ENCODE results near the gene GRIA1. TPM values are rescaled to one million over a fixed set of nuclear protein-coding genes. Genes with fewer than 3 reads are reported as not detected.

The GRIA1 gene
- polyA plus RNA-seq, 4 donors = 0.03 to 0.04 TPM; not detected in 2

GRCh38 chr5:153753645-153754432, 263.4 kb downstream of the GRIA1 start:
- peaks cover 0 to 5% of the 10 kb centered on the region in 2 donors for H3K9me3 ChIP-seq (ENCODE audit: control insufficient read depth in 2 of 2, insufficient read depth in 1 of 2, low read depth in 1 of 2, low read length in 1 of 2)
- FAIRE-seq = no peak
- no peaks in the 10 kb centered on the region for H3K36me3 ChIP-seq (ENCODE audit: control insufficient read depth in 3 of 3, insufficient read depth in 2 of 3, low read depth in 1 of 3, low read length in 3 of 3)
- no peak overlapping the region for H3K27ac ChIP-seq (ENCODE audit: low read depth in 1 of 3, low read length in 2 of 3)
- DNase-seq = no peak
- H3K4me3 ChIP-seq (ENCODE audit: low read depth in 1 of 3, low read length in 3 of 3) = no peak overlapping the region
- WGBS, 3 donors = 61 to 69% (median 61%) methylated on average over 4 of the region's 4 CpGs
- no peaks in the 10 kb centered on the region for H3K27me3 ChIP-seq (ENCODE audit: control insufficient read depth in 3 of 3, insufficient read depth in 3 of 3, low read length in 3 of 3)
- no peaks in the 10 kb centered on the region for H3K4me1 ChIP-seq (ENCODE audit: control insufficient read depth in 3 of 3, insufficient read depth in 2 of 3, low read depth in 1 of 3, low read length in 2 of 3)

GRCh38 chr5:153755913-153756500, 265.5 kb downstream of the GRIA1 start:
- 57 to 68% (median 63%) methylated on average over 1 of the region's 1 CpG for WGBS, 3 donors
- Histone ChIP-seq H3K36me3 (ENCODE audit: control insufficient read depth in 3 of 3, insufficient read depth in 2 of 3, low read depth in 1 of 3, low read length in 3 of 3) (no peaks in the 10 kb centered on the region), H3K4me1 (ENCODE audit: control insufficient read depth in 3 of 3, insufficient read depth in 2 of 3, low read depth in 1 of 3, low read length in 2 of 3) (no peaks in the 10 kb centered on the region), H3K27ac (ENCODE audit: low read depth in 1 of 3, low read length in 2 of 3) (no peak overlapping the region), H3K4me3 (ENCODE audit: low read depth in 1 of 3, low read length in 3 of 3) (no peak overlapping the region), H3K27me3 (ENCODE audit: control insufficient read depth in 3 of 3, insufficient read depth in 3 of 3, low read length in 3 of 3) (no peaks in the 10 kb centered on the region), H3K9me3 (ENCODE audit: control insufficient read depth in 2 of 2, insufficient read depth in 1 of 2, low read depth in 1 of 2, low read length in 1 of 2) (peaks cover 0 to 5% of the 10 kb centered on the region in 2 donors)
- FAIRE-seq (no peak), DNase-seq (no peak)

- no peak for DNase-seq
- H3K27me3 ChIP-seq (ENCODE audit: control insufficient read depth in 3 of 3, insufficient read depth in 3 of 3, low read length in 3 of 3) = no peaks in the 10 kb centered on the region
- WGBS, 3 donors = 83 to 89% (median 87%) methylated on average over 2 of the region's 2 CpGs
- peaks cover 0 to 5% of the 10 kb centered on the region in 2 donors for H3K9me3 ChIP-seq (ENCODE audit: control insufficient read depth in 2 of 2, insufficient read depth in 1 of 2, low read depth in 1 of 2, low read length in 1 of 2)
- FAIRE-seq = no peak
- no peak overlapping the region for H3K4me3 ChIP-seq (ENCODE audit: low read depth in 1 of 3, low read length in 3 of 3)
- H3K27ac ChIP-seq (ENCODE audit: low read depth in 1 of 3, low read length in 2 of 3) = no peak overlapping the region
- no peaks in the 10 kb centered on the region for H3K36me3 ChIP-seq (ENCODE audit: control insufficient read depth in 3 of 3, insufficient read depth in 2 of 3, low read depth in 1 of 3, low read length in 3 of 3)
- no peaks in the 10 kb centered on the region for H3K4me1 ChIP-seq (ENCODE audit: control insufficient read depth in 3 of 3, insufficient read depth in 2 of 3, low read depth in 1 of 3, low read length in 2 of 3)
Measured at GRCh38 chr5:153756540-153756939, 266.1 kb downstream of the GRIA1 start.

GRCh38 chr5:153765987-153766386, 275.5 kb downstream of the GRIA1 start:
- 40 to 70% (median 48%) methylated on average over 1 of the region's 1 CpG for WGBS, 3 donors
- peaks cover 0 to 2% (median 0%) of the 10 kb centered on the region in 3 donors for H3K27me3 ChIP-seq (ENCODE audit: control insufficient read depth in 3 of 3, insufficient read depth in 3 of 3, low read length in 3 of 3)
- no peak for FAIRE-seq

GRCh38 chr5:153767221-153768188, 277.0 kb downstream of the GRIA1 start:
- H3K36me3 ChIP-seq (ENCODE audit: control insufficient read depth in 3 of 3, insufficient read depth in 2 of 3, low read depth in 1 of 3, low read length in 3 of 3) = no peaks in the 10 kb centered on the region
- DNase-seq = no peak
- no peak overlapping the region for H3K4me3 ChIP-seq (ENCODE audit: low read depth in 1 of 3, low read length in 3 of 3)
- H3K4me1 ChIP-seq (ENCODE audit: control insufficient read depth in 3 of 3, insufficient read depth in 2 of 3, low read depth in 1 of 3, low read length in 2 of 3) = no peaks in the 10 kb centered on the region
- peaks cover 0 to 2% (median 0%) of the 10 kb centered on the region in 3 donors for H3K27me3 ChIP-seq (ENCODE audit: control insufficient read depth in 3 of 3, insufficient read depth in 3 of 3, low read length in 3 of 3)
- H3K9me3 ChIP-seq (ENCODE audit: control insufficient read depth in 2 of 2, insufficient read depth in 1 of 2, low read depth in 1 of 2, low read length in 1 of 2) = no peaks in the 10 kb centered on the region
- FAIRE-seq = no peak
- 34 to 54% (median 50%) methylated on average over 4 of the region's 4 CpGs for WGBS, 3 donors
- H3K27ac ChIP-seq (ENCODE audit: low read depth in 1 of 3, low read length in 2 of 3) = no peak overlapping the region

More at GRCh38 chr5:153765987-153766386, 275.5 kb downstream of the GRIA1 start:
- no peaks in the 10 kb centered on the region for H3K4me1 ChIP-seq (ENCODE audit: control insufficient read depth in 3 of 3, insufficient read depth in 2 of 3, low read depth in 1 of 3, low read length in 2 of 3)
- H3K9me3 ChIP-seq (ENCODE audit: control insufficient read depth in 2 of 2, insufficient read depth in 1 of 2, low read depth in 1 of 2, low read length in 1 of 2) = no peaks in the 10 kb centered on the region
- H3K4me3 ChIP-seq (ENCODE audit: low read depth in 1 of 3, low read length in 3 of 3) = no peak overlapping the region
- H3K36me3 ChIP-seq (ENCODE audit: control insufficient read depth in 3 of 3, insufficient read depth in 2 of 3, low read depth in 1 of 3, low read length in 3 of 3) = no peaks in the 10 kb centered on the region
- no peak overlapping the region for H3K27ac ChIP-seq (ENCODE audit: low read depth in 1 of 3, low read length in 2 of 3)
- DNase-seq = no peak

GRCh38 chr5:153770066-153770465, 279.6 kb downstream of the GRIA1 start:
- Histone ChIP-seq H3K27ac (ENCODE audit: low read depth in 1 of 3, low read length in 2 of 3) (no peak overlapping the region), H3K36me3 (ENCODE audit: control insufficient read depth in 3 of 3, insufficient read depth in 2 of 3, low read depth in 1 of 3, low read length in 3 of 3) (no peaks in the 10 kb centered on the region), H3K4me3 (ENCODE audit: low read depth in 1 of 3, low read length in 3 of 3) (no peak overlapping the region), H3K27me3 (ENCODE audit: control insufficient read depth in 3 of 3, insufficient read depth in 3 of 3, low read length in 3 of 3) (peaks cover 0 to 2% (median 0%) of the 10 kb centered on the region in 3 donors), H3K9me3 (ENCODE audit: control insufficient read depth in 2 of 2, insufficient read depth in 1 of 2, low read depth in 1 of 2, low read length in 1 of 2) (no peaks in the 10 kb centered on the region), H3K4me1 (ENCODE audit: control insufficient read depth in 3 of 3, insufficient read depth in 2 of 3, low read depth in 1 of 3, low read length in 2 of 3) (no peaks in the 10 kb centered on the region)
- FAIRE-seq = no peak
- DNase-seq = no peak
- 82 to 90% (median 88%) methylated on average over 5 of the region's 5 CpGs for WGBS, 3 donors

- Histone ChIP-seq H3K27me3 (ENCODE audit: control insufficient read depth in 3 of 3, insufficient read depth in 3 of 3, low read length in 3 of 3) (no peaks in the 10 kb centered on the region), H3K4me1 (ENCODE audit: control insufficient read depth in 3 of 3, insufficient read depth in 2 of 3, low read depth in 1 of 3, low read length in 2 of 3) (no peaks in the 10 kb centered on the region), H3K27ac (ENCODE audit: low read depth in 1 of 3, low read length in 2 of 3) (no peak overlapping the region), H3K4me3 (ENCODE audit: low read depth in 1 of 3, low read length in 3 of 3) (no peak overlapping the region), H3K36me3 (ENCODE audit: control insufficient read depth in 3 of 3, insufficient read depth in 2 of 3, low read depth in 1 of 3, low read length in 3 of 3) (no peaks in the 10 kb centered on the region), H3K9me3 (ENCODE audit: control insufficient read depth in 2 of 2, insufficient read depth in 1 of 2, low read depth in 1 of 2, low read length in 1 of 2) (no peaks in the 10 kb centered on the region)
- 27 to 41% (median 29%) methylated on average over 1 of the region's 1 CpG for WGBS, 3 donors
- DNase-seq (no peak), FAIRE-seq (no peak)
Measured at GRCh38 chr5:153774686-153775085, 284.2 kb downstream of the GRIA1 start.

- H3K27me3 ChIP-seq (ENCODE audit: control insufficient read depth in 3 of 3, insufficient read depth in 3 of 3, low read length in 3 of 3) = no peaks in the 10 kb centered on the region
- H3K4me1 ChIP-seq (ENCODE audit: control insufficient read depth in 3 of 3, insufficient read depth in 2 of 3, low read depth in 1 of 3, low read length in 2 of 3) = no peaks in the 10 kb centered on the region
- H3K4me3 ChIP-seq (ENCODE audit: low read depth in 1 of 3, low read length in 3 of 3) = no peak overlapping the region
- no peaks in the 10 kb centered on the region for H3K36me3 ChIP-seq (ENCODE audit: control insufficient read depth in 3 of 3, insufficient read depth in 2 of 3, low read depth in 1 of 3, low read length in 3 of 3)
- WGBS, 3 donors = 80 to 82% (median 81%) methylated on average over 7 of the region's 7 CpGs
- DNase-seq (no peak), FAIRE-seq (no peak)
- no peaks in the 10 kb centered on the region for H3K9me3 ChIP-seq (ENCODE audit: control insufficient read depth in 2 of 2, insufficient read depth in 1 of 2, low read depth in 1 of 2, low read length in 1 of 2)
- H3K27ac ChIP-seq (ENCODE audit: low read depth in 1 of 3, low read length in 2 of 3) = no peak overlapping the region
Measured at GRCh38 chr5:153775923-153776322, 285.5 kb downstream of the GRIA1 start.

All from small intestine (tissue), 7 donors.